ENCODE results near the gene PHACTR1.

DNA sequence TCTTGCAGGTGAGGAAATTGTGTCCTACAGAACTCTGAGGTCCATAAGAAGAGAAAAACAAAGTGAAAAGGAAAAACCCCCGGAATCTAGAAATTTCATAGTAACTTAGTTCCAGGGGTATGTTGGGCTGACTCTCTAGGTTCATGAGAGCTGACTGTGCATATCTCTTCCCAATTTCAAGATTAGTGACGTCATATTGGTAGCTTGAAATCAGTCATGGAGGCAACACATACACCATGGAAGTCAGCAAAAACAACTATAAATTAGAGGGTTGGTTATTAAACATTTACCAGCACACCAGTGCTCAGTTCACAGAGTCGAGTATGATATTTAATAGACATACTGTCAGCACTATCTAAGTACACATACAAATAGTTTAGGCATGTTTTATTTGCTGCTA lies 49.8 kb downstream of the PHACTR1 start:
- no peak for TF ChIP-seq EZH2 (IDR thresholded peaks at IDR 0.05)
- TF ChIP-seq POLR2AphosphoS5 (IDR thresholded peaks at IDR 0.05; ENCODE audit: borderline replicate concordance, low read depth, low read length) = no peak
- no peak for TF ChIP-seq FOXP2 (optimal IDR thresholded peaks at IDR 0.05; ENCODE audit: control extremely low read depth, extremely low read length, insufficient read depth)

Measured in SK-N-MC (cell line).